Embryonic facial prominence (tissue), 1 donor: ENCODE data around the gene HOMER2.
"Not testable (repeated sequence)": the region's sequence is repeated elsewhere in the genome, so short reads cannot be mapped to it uniquely, and the experiment has no call there.

Source experiments
- DNase-seq: peaks from one replicate; pipeline ENCODE4 v3.0.0-alpha.2; 2016; ENCODE audit errors: extremely low spot score

Gene HOMER2

DNA sequence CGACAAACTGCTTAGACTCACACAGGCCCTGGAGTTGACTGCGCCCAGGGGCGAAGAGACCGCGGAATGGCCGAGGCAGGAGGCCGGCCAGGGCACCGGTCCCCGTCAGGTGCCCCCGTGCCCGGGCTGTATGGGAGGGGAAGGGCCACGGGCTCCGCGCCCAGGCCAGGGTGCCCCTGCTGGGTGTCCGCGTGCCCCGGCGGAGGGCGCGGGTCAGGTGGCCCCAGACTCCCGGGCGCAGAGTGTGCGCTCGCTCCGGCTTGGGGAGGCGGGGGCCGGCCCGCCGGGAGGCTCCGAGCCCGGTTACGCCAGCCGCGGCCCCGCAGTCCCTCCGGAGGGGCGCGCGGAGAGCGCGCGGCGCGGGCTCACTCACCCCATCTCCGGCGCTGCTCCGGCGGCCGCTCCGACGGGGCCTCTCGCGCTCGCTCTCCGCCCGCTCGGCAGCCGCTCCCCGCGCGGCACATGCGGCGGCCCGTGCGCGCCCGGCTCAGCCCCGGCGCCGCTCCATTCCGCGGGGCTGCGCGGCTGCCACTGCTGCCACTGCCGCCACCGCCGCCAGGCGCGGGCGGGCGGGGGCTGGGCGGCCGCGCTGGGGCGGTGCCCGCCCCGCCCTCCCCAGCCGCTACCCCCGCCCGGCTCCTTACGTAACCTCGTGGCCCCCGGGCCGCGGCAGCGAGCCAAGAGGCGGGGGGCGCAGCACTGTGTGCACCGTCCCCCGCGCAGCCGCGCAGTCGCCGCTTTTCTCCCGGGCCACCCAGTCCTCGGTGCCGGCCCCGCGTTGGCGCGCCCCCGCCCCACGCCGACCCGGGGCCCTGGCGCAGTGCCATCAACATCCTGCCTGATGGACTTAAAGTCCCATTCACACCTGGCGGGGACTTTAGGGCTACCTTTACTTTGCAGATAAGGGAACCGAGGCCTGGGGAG is at the start of gene HOMER2:
Gene HOMER2 (minus strand): TSS at position 563 of the 924 bp plus-strand sequence. CDS start 185 bp downstream, at position 378.
- DNase-seq: peak; percentile 9

DNA sequence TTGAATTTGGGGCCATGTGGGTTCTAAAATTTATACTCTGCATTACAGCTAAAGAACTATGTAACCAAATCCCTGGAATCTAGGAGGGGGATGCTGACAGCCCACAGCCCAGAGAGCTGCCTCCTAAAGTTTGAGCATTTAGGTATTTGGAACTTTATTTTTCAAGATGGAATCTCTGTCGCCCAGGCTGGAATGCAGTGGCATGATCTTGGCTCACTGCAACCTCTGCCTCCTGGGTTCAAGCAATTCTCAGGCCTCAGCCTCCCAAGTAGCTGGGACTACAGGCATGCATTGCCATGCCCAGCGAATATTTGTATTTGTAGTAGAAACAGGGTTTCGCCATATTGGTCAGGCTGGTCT is 48.1 kb upstream of the HOMER2 start:
- not testable (repeated sequence) for DNase-seq

DNA sequence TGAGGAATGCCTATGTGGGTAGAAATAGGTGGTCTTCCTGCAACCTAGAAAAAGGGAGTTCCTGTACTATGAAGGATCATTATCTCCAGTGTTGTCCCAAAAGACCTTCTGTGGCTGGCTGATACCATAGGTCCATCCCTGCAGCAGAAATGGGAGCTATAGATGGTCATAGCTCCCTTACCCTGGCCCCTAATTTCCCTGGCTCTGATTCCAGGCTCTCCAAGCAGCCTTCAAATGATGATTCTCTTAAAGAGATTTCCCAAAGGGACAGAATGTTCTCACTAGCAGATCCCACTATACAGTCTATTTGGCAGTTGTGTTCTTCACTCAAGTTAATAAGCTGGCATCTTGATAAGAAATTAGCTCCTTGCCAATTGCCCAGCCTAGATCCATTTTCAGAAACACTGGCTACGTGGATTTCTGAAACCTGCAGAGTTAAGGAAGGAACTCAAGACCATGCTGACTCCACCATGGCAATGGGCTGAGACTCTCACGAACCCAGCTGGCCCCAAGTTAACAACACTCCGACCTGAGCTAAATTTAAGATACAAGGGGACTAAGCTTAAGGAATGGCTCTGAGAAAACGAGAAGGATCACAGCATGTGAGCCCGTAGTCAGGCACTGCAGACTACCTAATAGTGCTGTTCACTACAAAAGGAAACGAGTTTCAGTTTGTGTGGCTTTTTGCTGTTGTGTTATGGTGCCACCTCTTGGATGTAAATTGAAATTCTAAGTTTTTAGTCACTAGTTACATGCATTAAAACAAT is 47.6 kb upstream of the HOMER2 start:
- peak; percentile 10 for DNase-seq

DNA sequence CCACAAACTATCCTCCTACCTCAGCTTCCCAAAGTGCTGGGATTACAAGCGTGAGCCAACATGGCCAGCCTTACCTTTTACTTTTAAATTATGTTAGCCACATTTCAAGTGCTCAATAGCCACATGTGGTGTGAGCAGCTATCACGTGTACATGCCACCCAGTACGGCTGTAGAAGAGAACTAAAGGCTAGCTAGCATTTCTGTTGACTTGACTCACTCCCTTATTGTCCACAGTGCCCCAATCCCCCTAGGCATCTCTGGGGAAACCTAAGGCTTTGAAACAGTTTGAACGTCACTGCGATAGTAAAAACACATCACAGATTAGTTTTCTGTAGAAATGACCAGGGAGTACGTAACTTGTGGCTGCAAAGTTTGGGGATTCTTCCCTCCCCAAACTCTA is 46.9 kb upstream of the HOMER2 start:
- no peak for DNase-seq

DNA sequence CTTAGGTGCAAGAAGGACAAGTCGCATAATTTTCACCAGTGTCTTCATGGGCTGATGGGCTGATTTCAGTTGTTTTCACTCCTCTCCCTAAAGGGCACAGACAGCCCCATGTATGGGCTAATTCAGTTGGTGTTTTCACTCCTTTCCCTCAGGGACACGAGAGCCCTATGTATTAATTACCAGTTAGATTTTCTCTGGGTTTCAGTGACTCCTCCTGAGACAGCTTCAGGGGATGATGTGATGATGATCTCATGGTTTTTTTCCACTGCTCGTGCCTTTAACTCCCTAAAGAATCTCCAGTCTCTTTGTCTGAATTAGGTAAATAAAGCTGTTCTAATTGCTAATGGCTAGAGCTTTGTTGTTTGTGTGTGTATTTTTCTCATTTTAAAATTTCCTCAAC is 43.4 kb upstream of the HOMER2 start:
- no peak for DNase-seq

DNA sequence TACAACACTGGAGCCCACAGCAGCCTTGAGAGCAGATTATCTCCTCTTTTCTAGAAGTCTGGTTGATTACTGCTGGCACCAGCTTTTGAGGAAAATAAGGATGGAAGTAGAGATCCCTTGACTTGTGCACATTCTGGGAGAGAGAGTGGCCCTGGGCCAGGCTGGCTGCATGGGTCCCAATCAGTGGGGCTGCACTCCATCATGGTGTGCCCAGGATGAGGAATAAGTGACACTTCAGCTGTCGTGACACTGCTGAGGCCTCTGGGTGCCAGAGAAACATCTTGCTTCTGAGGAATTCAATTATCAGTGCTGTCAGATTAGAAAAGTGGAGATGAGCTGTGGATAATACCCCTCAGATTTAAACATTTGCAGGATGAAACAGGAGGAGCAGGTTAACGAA is 42.6 kb upstream of the HOMER2 start:
- DNase-seq: no peak

DNA sequence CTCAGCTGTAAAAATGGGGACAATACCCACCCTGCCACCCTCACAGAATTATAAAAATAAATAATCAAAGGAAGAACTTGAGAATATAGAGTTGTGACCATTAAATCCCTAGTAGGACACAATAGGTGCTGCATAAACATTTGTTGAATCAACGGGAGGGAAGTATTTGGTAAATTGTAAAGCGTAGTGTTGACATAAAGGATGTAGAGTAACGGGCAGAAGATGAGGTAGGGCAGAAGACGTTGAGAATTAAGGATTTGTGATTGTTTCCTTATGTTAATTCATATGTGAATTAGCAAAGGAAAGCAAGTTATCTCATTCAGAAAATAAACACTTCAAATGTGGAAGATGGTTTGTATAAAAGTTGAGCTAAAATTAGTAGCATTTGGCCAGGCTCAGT is 40.6 kb upstream of the HOMER2 start:
- DNase-seq: no peak

DNA sequence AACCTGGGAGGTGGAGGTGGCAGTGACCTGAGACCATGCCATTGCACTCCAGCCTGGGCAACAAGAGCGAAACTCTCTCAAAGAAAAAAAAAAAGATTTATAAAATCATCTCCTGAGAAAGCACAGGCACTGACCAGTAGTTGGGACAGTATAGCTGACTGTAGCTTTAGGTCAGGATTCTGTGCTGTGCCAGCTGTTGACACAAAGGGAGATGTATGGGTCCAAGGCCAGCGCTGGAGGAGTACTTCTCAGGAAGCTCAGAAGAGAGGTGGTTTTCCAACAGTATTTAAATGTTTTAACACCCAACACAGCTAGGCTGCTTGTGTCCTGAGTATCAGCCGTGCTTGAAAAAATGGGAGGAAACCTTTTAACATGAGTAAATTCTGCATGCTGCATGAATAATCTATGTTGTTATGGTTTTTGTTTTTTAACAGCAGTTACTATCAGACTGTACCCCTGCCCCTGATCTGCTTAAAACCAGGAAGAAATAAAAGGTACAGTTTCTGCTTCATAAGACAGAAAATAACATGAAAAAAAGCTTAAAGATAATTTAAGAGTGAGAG is 40.0 kb upstream of the HOMER2 start:
- DNase-seq: no peak

DNA sequence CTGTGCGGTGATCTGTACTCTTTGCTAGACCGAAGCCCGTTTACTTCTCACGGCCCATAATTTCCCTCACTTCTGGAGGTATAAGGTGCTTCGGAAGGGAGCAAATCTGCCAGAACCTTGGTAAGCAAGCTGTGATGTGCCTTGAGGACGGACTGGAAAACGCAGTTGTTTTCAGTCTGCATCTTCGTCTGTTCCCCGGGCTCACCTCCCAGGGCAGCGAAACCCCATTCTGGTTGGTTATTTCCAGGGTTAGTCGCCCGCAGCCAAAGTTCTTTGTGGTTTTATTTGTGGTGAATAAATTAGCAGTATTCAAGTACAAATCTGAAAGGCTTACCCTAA is 33.9 kb upstream of the HOMER2 start:
- no peak for DNase-seq

DNA sequence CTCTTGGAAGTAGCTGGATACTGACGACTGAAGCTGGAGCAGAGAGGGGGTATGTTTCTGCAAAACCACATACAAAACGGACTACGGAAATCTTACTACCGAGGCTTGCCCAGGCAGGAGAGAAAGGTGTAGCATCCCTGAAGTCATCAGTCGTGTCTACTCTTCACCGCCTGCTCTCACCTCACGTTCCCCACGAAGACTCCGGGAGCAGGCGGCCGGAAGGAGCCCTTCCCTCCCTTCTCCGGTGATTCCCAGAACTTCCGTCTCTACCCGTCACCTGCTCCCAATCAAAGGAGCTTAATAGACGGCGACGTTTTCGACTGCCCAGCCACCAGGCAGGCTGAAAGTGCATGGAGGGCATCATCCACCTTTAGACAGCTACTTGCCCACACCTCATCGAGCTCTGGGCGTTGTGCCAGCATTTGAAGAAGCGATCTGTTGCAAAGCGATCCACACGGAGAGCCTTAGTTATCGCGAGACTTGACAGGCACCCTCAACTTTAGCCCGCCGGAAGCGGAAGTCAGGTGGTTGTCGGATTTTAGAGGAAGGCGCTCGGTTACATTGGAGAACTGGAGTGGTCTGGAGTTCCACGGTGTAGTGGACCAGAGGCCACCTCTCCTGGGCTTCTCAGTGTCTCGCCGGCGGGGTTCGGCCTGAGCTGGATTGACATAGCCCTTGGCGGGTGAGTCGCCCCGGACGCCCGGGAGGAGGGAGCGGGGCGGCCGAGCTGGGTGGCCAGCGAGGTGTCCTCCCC is 33.3 kb upstream of the HOMER2 start, which contains the start of gene RAMAC:
Gene RAMAC (plus strand): TSS at position 523 of the 754 bp plus-strand sequence. CDS start 2,809 bp downstream, outside the sequence.
- DNase-seq: peak; percentile 94

DNA sequence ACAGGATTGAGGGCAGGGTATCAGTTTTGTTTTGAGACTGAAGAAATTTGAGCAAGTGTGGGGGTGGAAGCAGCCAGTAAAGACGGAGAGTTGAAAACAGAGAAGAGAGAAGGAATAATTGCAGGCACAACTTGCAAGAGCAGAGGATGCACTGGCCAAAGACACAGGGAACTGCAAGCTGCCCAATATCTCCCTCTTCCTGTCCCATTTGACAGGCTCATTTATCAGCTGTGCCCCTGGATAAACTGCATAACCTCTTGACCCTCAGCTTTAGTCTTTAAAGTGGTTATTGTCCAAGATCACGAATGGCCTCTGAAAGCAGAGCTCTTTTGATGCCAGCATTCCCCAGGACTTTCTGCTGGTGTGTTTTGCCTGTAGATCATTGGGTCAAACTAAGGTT is 28.5 kb upstream of the HOMER2 start:
- DNase-seq: no peak

DNA sequence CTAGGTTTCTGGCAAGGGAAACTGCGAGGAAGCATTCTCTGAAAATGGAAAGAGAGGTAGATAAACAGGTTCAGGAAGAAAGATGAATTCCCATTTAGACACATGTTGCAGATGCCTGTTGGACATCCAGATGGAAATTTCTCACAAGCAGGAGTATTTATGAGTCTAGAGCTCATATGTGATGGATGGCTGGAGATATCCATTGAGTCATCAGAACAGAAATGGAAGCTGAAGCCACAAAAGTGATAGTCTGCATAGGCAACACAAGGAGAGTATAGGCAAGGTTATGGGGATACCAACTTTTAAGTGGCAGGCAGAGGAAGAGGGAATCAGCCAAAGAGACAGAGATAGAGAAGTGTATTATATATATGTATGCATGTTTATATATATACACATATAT is 27.2 kb upstream of the HOMER2 start:
- DNase-seq: no peak

DNA sequence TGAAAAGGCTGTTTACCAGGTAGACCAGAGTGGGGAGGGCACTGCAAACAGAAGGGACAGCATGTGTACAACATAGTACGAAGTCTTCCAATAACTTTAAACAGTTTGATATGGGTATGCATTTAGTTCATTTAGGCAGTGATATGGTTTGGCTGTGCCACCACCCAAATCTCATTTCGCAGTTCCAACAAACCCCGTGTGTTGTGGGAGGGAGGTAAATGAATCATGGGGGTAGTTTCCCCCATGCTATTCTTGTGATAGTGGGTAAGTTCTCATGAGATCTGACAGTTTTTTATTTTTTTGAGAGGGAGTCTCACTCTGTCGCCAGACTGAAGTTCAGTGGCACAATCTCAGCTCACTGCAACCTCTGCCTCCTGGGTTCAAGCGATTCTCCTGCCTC is 25.9 kb upstream of the HOMER2 start:
- no peak for DNase-seq

DNA sequence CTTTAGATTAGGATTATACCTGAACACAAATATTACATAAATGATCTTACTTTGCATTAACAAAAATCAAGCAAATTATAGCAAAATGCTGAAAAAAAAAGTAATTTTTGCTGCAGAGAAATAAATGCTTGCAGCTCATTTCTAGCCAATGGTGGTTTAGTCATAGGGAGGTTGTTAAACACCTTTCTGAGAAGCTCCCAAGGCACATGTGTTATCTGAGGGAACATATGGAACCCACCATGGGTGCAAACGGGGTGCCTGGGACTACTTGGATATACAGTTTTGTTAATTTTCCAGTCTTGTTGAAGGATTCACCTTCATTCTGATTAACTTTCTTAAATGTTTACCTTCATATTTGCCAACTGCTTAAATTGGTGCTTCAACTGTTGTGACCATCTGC is 24.6 kb upstream of the HOMER2 start:
- no peak for DNase-seq

DNA sequence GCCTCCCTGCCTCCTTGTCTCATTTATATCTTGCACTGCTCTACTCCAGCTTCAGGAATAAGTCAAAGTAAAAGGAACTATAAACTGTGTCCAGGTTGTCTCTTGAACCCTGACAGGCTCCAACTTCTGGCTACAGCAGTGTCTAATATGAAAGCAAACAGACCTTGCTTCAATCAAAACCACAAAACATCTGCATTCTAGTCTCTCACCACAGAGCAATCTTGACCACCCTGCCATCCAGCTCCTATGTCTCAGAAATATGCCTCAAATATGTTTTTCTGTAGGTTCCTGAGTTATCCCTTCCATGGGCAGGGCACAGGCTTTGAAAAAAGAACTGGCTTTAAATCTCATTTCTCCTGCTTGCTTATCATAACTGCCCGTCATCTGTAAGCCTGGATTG is 20.5 kb upstream of the HOMER2 start:
- DNase-seq: no peak

DNA sequence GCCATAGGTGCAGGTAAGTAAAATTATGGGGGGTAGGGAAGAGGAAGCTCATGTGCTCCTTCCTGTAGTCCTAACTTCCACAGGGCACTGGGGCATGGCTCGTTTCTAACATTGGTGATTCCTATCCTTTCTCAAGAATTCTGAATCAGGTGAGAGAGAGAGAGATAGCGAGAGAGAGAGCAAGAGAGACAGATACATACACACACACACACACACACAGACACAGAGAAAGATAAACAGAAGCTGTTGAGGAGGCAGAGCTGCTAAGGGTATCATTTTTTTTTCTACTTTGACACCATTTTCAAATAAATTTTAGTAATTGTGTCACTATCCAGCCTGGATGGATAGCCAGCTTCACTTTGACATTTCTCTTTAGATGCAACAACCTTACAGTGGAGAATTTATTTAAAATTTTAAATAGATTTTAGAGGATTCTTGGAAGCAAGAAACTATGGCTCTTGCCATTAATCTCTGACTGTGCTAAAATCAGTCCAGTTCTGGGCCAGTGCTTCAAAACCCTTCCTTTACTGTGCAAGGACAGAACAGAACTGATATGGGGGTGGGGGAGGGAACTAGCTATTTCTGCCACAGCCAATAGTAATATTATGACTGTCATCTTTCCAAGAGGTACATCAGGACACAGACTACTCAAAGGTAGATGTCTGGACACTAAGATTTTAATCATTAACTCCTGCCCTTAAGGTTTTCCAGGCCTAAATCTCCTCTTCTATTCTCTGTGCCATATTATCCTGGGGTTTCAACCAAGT is 18.9 kb upstream of the HOMER2 start:
- no peak for DNase-seq

DNA sequence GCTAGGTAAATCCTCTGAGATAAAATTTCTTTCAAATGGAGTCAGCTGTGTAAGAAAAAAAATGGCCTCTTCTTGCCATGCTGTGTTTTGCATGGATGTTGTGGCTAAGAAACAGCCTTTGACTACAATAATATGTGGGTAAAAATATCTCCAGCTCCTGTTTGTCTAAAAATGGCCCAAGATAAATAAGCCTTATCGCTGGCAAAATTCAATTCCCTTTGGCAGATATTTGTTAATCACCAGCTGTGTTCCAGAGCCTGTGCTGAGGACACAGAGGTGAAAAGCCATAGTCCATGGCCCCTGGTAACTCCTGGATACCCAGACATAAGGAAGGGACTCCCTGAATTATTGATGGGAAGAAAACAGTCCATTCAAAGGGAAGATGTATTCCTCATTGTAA is 18.2 kb upstream of the HOMER2 start:
- no peak for DNase-seq

DNA sequence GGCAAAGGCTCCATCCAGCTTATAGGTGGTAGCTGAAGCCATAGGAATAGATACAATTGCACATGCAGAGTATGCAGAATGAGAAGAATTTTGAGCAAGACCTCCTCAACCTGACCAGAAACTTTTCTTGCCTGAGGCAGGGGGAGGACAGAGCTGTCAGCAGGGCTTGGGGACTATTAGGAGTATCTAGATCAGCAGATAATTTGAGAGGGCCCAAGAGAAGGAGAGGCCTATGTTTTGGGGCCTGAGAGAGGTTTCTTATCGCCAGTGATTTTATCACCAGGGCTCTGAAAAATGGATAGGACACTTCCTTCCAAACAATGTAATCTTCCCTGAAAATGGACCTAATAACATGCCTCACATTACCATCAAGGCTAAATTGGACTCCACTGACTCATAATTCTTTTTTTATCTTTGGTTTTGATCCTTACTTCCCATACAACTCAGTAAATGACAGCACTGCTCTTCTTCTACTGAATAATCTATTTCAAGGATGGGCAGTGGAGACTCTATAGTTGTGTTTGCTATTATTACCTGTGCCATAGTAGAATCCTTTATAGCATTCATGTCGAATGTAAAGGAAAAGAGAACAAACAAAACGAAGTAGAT is 17.7 kb upstream of the HOMER2 start:
- no peak for DNase-seq

DNA sequence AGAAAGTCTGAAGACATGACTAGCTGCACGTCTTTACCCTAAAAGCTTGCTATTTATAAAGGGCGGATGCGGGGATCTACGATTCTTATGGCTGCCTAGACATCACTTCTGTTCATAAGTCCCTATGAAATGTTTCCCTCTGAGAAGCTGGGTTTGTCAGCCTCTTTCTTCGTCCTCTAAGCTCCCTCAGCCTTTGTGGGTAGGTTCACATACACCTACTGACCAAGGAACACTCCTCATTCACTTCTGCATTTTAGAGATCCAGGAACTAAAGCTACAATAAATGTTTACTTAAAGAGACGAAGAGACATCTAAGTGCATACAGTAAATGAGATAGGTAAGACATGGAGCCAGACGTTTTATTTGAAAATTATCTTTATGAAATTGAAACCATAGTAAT is 16.8 kb upstream of the HOMER2 start:
- no peak for DNase-seq

DNA sequence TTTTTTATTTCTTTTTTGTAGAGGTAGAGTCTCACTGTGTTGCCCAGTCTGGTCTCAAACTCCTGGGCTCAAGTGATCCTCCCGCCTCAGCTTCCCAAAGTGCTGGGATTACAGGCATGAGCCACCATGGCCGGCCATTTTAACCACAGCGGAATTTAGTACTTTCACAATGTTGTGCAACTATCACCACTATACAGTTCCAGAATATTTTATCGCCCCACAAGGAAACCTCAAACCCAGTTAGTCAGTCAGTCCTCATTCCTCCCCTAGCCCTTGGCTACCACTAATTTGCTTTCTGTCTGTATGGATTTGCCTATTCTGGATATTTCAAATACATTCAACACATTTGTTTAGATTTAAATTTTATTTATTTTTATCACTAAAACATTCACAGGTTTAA is 15.5 kb upstream of the HOMER2 start:
- DNase-seq: no peak

DNA sequence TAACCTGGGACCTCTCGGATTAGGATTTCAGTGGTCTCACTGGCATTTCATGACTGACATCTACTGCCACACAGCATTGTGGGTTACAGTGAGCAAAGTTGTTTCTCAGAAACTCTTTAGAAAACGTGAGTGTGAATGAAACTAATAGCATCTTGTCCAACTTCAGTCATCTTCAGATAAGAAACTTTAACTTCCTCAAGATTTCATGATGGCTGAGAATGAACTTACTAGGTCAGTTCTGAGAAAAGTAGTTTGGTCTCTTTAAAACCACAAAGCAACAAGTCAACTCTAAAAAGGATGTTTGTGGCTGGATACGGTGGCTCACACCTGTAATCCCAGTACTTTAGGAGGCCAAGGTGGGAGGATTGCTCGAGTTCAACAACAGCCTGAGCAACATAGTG is 14.2 kb upstream of the HOMER2 start:
- no peak for DNase-seq
